GM10847 (cell line): ENCODE measurements around the gene MTA2.

Experiments used
- POLR2A ChIP-seq: IDR thresholded peaks from 2 replicates; pipeline ENCODE4 v1.6.1; 2011; ENCODE audit not compliant: insufficient read length; ENCODE audit errors: extremely low read depth

Gene MTA2

DNA sequence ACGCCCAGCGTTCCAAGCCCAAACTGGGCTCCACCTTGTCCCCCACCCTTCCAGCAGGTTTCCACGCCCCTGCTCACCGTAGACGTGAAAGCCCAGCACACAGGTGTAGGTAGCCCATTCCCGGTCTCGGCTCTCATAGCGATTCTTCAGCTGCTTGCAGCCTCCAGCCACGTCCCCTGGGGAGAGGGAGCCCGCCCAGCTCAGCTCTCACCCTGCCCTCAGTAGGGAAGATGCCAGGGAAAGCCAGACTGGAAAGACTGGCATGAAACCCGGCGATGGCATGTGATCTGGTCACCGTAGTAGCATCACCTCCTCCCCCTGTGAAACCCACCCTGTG, 1.4 kb upstream of the MTA2 start:
- no peak for TF ChIP-seq POLR2A

DNA sequence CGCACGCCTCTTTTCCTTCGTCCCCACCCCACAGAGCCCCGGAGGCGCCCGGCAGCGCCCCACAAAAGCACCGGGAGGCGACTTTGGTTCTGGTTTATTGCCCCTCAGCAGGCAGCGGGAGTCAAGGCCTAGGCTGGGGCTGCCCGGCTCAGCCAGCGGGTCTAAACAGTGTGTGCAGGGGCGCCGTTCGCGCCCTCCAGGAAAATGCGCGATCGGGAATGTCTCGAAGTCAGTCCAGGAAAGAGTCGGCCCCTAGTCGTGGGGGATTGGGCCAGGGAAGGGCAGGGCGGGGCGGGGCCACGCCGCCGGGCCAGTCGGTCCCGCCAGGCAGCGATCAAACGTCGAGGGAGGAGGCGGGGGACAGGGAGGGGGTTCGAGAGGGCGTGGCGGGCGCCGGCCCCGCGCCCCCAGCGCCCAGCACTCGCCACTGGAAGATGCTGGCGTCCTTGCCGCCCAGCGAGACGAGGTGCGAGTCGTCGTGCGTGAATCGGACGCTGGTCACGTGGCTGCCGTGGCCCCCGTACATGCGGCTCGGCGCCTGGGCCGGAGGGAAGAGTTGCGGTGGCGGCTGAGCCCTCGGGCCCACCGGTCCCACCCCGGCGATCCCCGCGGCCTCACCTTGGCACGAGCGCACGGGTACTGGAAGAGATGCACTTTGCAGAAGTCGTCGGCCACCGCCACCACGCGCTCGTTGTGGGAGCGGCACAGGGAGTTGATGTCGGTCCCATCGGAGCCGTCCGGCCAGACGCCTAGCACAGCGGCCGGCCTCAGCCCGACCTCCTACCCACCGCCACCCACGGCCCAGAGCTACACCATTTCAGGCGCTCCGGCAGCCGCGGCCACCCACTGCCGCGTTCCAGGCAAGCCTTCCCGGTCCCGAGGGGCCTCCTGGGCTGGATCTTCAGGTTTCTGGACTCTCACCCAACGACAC, 741 bp upstream of the MTA2 start:
- peak; percentile 32 for TF ChIP-seq POLR2A

DNA sequence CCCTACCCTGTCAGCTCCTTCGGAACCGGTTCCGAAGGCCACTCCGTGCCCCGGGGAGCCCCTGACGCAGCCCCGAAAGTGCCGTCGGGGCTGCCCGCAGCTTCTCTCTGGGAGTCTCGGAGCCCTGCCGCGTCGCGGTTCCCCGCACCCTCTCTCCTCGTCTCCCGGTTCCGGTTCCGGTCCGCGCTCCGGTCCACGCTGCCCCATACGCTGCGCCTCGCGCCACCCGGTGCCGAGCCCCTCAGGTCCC, 618 bp downstream of the MTA2 start:
- no peak for TF ChIP-seq POLR2A

DNA sequence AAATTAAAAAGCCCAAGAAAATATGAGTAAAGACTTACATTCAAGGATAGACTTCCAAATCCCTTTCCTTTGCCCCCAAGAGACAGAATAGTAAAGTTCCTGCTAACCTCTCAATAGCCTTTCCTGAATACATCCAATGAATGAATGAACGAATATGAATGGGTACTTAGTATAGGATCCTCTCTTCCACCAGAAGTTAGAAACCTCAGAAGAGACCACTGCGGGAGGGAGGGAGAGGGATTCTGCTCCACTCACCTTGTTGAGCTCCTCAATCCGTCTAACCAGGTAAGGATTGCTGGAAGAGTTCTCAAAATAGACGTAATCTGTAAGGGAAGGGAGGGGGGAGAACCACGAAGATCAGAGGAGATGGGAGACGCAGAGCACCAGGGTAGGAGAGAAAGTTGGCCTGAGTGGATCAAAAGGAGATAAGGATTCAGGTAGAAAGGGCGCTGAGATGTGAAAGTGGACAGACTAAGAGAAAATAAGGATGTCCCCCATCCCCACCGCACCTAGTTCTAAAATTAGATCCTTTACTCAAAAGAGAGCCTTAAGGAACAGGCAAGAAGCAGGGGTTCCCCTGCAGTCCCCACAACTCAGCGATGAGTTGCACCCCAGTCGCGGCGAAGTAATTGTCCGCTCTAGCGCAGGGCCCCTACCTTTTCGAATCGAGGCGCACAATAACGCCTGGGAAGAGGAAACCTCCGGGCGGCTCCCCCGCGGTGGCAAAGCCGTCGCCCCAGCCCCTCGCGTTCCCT, 1.1 kb downstream of the MTA2 start:
- TF ChIP-seq POLR2A = no peak

DNA sequence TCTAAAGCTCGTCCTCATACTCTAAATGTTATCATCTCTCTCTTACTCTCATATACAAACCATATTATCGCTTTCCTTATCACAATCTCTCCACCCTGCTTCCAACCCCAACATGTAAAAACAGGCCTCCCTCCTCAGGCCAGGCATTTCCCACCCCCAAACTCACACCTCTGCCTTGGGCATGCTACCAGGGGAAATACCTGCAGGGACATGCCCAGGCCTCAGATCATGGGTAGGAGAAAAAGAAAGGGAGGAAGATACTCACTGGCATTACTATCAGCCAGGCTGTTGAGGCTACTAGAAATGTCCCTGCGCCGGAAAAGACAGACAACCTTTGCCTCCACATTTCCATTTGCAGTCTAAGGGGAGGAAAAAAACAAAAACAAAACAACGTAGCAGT, 1.8 kb downstream of the MTA2 start:
- no peak for TF ChIP-seq POLR2A

DNA sequence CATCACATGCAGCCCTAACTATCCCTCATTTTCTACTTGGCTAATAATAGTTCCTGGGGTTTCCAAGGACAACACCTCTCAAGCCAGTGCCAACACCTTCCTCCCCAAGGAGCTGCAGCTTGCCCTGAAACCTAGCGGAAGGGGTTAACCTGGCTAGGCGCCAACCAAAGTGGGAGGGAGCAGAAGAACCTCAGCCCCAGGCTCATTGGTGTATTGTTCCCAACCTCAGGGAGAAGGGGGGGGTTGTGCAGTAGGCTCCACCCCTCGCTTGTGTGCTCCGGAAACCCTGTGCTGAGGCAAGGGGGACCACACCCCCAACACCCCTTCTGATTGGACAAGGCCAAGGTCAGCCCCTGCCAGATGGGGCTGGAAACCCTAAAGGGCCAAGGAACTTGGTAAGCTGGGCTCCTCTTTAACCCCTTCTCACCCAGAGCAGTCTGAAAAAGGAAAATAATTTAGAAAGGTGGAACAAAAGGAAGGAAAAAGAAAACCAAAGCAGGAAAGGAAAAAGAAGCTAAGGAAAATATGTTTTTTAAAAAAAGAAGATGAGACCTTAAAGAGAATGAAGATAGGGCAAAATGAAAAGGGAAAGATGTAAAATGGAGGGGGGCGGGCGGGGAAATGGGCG, 2.5 kb downstream of the MTA2 start:
- TF ChIP-seq POLR2A = no peak

DNA sequence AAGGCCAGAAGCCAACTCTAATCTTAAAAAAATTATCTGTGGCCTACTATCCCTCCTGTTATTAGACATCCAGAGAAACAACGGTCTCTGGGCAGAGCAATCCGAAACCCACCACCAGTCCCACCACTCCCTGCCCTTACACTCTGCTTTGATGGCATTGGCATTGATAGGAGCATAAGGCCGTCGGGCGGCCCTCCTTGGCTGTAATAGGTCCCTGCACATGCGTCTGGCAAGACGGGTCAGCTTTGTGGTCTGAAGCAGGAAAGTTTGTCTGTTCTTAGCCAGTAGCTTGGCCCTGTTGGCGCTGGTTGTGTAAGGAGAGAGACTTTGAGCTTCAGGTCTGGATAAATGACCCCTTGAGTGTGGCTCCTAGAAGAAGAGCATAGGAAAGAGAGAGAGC, 6.5 kb downstream of the MTA2 start:
- TF ChIP-seq POLR2A = no peak

DNA sequence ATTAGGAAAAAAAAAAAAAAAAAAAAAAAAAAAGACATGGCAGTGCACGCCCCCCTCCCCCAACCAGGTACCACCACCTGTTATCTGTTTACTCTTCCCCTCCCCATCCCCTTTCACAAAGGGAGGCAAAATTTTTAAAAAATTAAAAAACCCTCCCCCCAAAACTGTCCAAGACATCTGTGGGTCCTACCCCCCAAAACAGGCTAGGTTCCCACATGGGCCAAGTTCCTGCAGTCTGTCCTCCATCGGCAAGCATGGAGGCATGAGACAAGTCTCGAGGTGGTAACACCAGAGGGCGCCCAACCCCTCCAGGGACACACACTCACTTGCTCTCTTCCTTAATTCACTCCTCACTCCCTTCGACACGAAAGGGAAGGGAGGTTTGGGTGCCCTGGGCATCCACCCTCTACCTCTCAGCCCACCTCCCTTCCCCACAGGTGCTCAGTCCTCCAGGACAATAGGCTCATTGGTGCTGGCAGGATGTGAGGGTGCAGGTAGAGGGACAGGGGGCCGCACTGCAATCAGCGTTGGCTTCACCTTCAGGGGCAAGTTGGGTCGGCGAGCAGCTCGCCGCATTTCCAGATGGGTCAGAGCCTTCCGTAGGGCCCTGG, 8.1 kb downstream of the MTA2 start:
- no peak for TF ChIP-seq POLR2A

DNA sequence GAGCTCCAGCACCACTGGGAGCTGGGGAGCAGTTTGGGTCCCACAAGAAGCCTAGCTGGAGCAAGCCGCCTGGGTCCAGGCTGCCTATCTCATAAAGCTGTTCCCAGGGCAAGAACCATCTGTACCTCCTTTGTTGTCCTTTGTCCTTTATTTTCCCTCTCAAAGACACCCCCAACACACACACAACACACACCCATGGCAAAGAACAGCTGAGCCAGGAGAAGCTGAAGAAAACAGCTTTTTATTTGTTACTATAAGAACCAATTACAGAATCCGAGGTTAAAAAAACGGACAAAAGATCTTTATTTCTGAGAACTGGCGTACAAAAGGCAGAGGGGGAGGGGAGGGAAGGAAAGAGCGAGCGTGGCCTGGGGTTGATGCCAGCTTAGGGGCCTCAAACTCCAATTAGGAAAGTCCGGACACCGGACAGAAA, 8.7 kb downstream of the MTA2 start:
- no peak for TF ChIP-seq POLR2A

DNA sequence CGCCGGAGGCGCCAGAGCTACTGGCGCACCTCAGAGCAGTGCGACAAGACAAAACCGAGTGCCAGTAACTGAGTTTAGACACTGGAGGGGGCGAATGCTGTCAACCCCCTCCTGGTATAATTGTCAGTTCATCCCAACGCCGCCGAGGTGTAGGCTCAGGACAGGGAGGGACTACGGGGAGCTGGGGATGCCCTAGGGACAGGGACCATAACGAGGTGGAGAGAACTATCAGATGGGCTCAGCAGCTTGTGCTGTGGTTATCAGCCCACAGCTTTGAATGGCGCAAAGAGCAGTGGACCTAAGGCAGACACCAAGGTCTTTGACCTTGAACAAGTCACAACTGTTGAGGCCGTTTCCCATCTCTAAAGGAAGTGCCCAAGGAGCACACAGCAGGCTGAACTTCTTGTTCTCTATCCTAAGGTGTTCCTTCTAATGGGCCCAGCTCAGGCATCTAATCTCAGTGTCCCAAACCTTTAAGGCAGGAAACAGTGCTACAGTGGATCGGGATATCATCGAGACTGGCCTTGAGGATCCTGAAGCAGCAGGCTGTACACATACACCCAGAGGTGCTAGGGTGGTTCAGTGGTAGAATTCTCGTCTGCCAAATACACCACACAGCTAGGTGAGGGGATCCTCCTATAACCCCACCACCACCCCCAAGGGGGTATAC, 9.4 kb downstream of the MTA2 start:
- no peak for TF ChIP-seq POLR2A

DNA sequence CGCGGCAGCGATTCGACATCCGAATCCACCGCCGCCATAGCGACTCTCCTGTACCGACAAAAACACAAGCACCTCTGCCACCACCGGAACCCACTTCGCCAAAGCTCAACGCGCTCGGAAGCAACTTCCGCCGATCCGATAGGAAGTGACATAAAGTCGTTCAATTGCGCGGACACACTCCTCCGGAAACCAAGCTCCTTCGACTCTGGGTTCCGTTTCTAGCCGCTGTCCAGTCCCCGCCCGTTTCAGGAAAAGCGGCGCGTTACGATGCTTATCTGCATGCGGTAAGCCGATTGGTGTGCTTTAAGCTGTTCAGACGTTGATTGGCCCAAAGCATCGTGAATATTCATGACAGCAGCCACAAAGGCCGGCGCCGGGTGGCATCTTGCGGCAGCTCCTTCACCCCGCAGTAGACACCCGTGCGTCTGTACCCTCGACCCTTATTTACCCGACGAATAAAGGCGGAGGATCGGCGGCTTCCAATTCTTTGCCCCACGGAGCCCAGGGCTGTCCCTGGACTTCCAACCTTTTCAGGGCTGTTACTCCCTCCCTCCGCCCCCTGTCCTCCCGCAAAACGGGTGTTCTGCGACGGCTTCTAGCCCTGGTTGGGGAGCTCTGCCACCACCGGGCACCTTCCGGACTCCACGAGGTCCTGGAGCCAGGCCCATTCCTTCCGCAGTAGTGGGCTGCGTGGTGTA, 10.1 kb downstream of the MTA2 start, which contains the start of gene TUT1:
TSS of gene TUT1 (minus strand) at position 76 of the 698 bp plus-strand sequence. CDS start at position 38, 38 bp downstream.
- peak; percentile 88 for TF ChIP-seq POLR2A

DNA sequence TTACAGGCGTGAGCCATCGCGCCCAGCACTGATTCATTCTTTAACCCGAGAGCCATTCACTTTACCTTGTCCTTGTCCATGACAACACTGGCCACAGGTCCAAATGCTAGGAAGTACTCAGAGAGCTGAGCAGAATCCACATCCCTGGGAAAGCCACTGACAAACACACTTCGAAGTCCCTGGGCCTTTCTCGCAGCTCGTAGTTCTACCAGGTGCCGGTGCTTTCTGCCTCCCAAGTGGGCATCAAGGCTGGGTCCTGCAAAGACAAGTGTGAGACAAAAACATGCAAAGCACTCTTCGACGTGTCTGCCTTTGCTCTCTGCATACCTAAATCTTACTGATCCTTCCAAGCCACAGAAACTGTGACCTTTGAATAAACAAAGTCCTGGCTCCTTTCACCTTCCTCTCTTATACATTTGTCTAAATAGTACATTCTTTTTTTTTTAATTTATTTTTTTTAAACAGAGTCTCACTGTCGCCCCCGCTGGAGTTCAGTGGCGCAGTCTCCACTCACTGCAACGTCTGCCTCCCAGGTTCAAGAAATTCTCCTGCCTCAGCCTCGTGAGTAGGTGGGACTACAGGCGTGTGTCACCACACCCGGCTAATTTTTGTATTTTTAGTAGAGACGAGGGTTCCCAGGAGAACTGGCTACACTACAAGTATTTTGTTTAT, 12.6 kb downstream of the MTA2 start:
- TF ChIP-seq POLR2A = no peak

DNA sequence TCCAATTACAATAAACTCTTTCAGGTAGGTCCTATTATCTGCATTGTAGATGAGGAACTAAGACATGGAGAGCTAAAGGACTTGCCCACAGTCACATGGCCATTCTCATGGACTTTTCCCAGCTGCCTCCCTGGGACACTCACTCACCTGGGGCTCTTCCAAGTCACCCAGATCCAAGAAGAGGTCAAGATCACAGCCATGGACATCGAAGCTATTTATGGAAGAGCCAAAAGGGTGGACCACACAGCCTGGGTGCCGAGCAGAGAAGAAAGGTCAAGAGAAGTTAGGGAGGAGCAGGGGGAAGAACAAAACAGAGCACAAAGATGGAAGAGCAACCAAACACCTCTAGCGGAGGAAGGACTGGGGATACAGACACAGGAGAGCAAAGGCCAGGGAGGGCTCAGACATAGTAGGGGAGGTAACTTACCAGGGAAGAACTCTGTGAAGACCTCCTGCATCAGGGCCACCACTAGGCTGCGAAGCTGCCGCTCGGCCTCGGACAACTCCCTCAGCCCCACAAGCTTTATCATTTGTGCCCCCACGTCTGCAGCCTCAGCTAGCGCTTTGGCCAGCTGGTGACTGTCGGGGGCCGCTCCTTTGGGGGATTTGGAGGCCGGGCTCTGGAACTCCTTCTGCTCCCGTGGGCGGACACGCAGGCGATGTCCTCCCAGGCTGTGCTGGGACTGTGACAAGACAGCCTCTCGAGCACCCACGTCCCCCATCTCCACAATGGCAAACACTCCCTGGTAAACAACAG, 20.5 kb downstream of the MTA2 start:
- no peak for TF ChIP-seq POLR2A

DNA sequence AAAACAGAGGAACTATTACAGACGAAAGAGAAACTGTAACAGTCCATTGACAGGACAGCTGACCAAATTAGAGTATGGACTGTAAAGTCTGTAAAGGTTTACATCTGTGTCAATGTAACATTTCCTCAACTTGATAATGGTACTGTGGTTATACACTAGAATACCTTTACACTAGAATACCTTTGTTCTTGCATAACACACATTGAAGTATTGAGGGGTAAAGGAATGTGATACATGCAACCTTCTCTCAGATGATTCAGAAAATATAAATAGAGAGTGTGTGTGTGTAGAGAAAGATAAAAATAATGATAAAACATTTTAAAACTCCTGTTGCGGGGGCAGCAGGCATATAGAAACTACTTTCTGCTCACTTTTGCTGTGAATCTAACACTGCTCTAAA, 22.4 kb downstream of the MTA2 start:
- TF ChIP-seq POLR2A = no peak

DNA sequence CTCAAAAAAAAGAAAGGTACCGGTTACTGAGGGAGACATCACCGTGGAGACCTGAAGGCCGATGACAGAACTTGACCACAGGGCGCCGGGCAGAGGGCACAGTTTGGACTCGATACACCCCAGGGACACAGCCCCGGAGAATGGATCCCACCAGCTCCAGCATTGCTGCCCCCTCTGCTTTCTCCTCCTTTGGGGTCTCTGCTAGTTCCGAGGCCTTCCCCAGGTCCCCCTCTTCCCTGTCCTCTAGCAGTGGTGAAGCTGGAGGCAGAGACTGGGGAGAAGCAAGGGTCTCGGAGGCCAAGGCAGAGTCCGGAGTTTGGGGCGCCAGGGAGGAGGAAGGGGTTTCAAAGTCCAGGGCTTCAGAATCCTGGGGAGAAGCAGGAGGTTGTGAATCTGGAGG, 23.1 kb downstream of the MTA2 start:
- TF ChIP-seq POLR2A = no peak
